ENCODE data around the gene CAMK2N2.

Gene CAMK2N2

DNA sequence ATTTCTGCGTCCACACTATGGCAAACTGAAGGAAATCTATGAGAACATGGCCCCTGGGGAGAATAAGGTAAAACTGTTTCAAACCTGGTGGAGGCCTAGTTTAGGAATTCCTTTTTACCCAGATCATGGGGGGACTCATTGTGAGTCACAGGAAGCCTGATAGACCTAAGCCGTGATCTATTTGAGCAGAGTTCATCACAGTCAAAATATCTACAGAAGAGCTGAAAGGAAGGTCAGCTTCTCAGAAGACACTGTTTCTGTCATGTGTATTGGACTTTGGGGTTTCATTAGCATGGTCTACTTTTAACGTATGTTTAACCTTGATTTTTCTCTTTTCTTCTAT, 39.0 kb upstream of the CAMK2N2 start:
- Histone ChIP-seq H3K4me3 (ENCODE audit: severe bottlenecking) (peak overlapping the region; percentile 69), H3K27ac (ENCODE audit: poor library complexity, severe bottlenecking) (peak overlapping the region; percentile 95)

DNA sequence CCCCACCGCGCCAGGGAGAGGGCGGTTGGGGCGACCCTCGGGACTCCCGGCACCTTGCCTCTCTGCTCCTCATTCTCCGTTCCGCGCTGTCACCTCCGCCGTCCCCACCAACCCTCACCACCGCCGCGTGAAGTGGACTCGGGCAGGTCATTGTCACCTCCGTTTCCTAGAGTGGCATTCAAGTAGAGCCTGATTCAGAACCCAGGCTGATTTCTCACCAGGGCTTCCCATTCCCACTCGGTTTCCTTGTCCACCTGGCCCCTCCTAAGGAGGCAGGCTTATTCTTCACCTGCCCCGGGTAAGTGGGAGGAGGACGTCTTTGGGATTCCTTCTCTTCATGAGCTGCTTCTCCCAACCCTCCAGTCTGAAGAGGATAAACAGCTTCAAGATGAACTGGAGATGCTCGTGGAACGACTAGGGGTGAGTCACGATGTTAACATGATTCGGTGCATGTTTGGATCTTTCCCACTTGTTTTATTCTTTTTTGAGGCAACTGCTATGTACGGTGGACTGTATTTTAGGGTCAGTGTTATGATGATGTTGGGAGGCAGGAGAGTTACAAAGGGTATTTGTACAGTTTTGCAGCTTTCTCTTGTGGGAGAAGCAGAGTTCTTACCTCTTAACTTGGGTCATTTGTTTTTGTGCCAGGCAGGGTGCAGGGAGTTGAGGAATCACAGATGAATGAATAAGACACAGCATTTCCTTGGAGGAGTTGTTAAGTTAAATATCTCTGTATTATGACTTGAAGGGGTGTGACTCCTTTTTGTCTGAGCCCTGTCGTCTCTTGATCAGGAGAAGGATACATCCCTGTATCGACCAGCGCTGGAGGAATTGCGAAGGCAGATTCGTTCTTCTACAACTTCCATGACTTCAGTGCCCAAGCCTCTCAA, 38.4 kb upstream of the CAMK2N2 start:
- Histone ChIP-seq H3K9me3 (ENCODE audit: severe bottlenecking) (no peaks in the 10 kb centered on the region), H3K27ac (ENCODE audit: poor library complexity, severe bottlenecking) (peak overlapping the region; percentile 95), H3K36me3 (ENCODE audit: low read depth) (peaks cover 47% of the 10 kb centered on the region), H3K4me1 (ENCODE audit: insufficient read depth, poor library complexity, severe bottlenecking) (peaks cover 6% of the 10 kb centered on the region), H3K27me3 (ENCODE audit: insufficient read depth, poor library complexity, severe bottlenecking) (no peaks in the 10 kb centered on the region), H3K4me3 (ENCODE audit: severe bottlenecking) (peak overlapping the region; percentile 69)
- TF ChIP-seq, protein P1, sequence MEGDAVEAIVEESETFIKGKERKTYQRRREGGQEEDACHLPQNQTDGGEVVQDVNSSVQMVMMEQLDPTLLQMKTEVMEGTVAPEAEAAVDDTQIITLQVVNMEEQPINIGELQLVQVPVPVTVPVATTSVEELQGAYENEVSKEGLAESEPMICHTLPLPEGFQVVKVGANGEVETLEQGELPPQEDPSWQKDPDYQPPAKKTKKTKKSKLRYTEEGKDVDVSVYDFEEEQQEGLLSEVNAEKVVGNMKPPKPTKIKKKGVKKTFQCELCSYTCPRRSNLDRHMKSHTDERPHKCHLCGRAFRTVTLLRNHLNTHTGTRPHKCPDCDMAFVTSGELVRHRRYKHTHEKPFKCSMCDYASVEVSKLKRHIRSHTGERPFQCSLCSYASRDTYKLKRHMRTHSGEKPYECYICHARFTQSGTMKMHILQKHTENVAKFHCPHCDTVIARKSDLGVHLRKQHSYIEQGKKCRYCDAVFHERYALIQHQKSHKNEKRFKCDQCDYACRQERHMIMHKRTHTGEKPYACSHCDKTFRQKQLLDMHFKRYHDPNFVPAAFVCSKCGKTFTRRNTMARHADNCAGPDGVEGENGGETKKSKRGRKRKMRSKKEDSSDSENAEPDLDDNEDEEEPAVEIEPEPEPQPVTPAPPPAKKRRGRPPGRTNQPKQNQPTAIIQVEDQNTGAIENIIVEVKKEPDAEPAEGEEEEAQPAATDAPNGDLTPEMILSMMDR (IDR thresholded peaks at IDR 0.05; ENCODE audit: poor library complexity, severe bottlenecking): no peak
- ATAC-seq (ENCODE audit: low read depth) (peak; percentile 16), DNase-seq (ENCODE audit: low spot score) (no peak)

More for the DNA sequence above, 39.0 kb upstream of the CAMK2N2 start:
- TF ChIP-seq, protein P1 (IDR thresholded peaks at IDR 0.05; ENCODE audit: poor library complexity, severe bottlenecking): no peak
- Histone ChIP-seq H3K9me3 (ENCODE audit: severe bottlenecking) (no peaks in the 10 kb centered on the region), H3K27me3 (ENCODE audit: insufficient read depth, poor library complexity, severe bottlenecking) (no peaks in the 10 kb centered on the region), H3K36me3 (ENCODE audit: low read depth) (peaks cover 53% of the 10 kb centered on the region), H3K4me1 (ENCODE audit: insufficient read depth, poor library complexity, severe bottlenecking) (peaks cover 6% of the 10 kb centered on the region)
- ATAC-seq (ENCODE audit: low read depth) (peak; percentile 61), DNase-seq (ENCODE audit: low spot score) (no peak)

DNA sequence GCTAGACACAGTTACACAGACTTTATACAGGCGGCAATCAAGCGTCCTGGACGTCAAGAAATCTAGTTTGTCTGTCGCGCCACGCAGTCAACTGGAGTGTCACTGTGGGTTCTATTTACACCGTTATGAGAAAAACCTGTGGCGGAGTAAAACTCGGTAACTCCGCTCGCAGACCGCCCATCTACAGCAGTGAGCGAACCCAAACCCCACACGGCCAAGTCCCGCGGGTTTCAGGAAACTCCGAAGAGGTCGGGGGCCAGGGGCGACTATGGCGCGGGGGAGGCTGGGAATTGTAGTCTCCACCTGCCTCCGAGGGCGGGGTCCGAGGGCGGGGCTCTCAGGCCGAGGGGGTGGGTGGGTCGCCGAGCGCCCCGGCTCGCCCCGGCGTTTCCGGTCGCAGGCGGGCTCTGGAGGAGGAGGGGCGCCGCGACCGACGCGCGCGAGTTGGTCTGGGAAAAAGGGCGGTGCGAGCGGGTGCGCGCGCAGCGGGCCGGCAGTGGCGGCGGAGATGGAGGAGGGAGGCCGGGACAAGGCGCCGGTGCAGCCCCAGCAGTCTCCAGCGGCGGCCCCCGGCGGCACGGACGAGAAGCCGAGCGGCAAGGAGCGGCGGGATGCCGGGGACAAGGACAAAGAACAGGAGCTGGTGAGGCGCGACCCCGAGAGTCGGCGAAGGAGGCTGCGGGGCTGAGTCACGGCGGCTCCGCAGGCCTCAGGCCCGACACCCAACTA, 37.6 kb upstream of the CAMK2N2 start, which contains the start of gene PSMD2:
Gene PSMD2, plus strand, starts transcription at position 483 of the 729 bp plus-strand sequence. Its CDS starts 26 bp downstream, at position 509.
- no peaks in the 10 kb centered on the region for H3K27me3 ChIP-seq (ENCODE audit: insufficient read depth, poor library complexity, severe bottlenecking)
- DNase-seq (ENCODE audit: low spot score) (peak; percentile 97), ATAC-seq (ENCODE audit: low read depth) (peak; percentile 92)
- peak within 1 kb of the TSS; percentile 95 for H3K27ac ChIP-seq (ENCODE audit: poor library complexity, severe bottlenecking)
- H3K36me3 ChIP-seq (ENCODE audit: low read depth): peaks cover 39% of the 10 kb centered on the region
- no peaks in the 10 kb centered on the region for H3K9me3 ChIP-seq (ENCODE audit: severe bottlenecking)
- peak within 1 kb of the TSS; percentile 69 for H3K4me3 ChIP-seq (ENCODE audit: severe bottlenecking)
- TF ChIP-seq, protein P1 (IDR thresholded peaks at IDR 0.05; ENCODE audit: poor library complexity, severe bottlenecking): no peak
- H3K4me1 ChIP-seq (ENCODE audit: insufficient read depth, poor library complexity, severe bottlenecking): peaks cover 6% of the 10 kb centered on the region

DNA sequence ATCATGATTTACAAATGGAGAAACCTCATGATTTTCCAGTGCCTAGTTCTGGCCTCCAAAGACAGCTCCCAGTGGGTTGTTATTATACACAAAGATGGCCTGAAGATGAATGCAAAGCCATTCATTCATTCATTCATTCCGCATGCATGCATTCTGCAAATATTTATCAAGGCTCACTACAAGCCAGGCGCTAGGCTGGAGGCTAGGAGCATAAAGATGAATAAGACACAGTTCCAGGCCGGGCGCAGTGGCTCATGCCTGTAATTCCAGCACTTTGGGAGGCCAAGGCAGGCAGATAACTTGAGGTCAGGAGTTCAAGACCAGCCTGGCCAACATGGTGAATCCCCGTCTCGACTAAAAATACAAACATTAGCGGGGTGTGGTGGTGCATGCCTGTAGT, 35.3 kb upstream of the CAMK2N2 start:
- ATAC-seq (ENCODE audit: low read depth) (no peak), DNase-seq (ENCODE audit: low spot score) (no peak)
- Histone ChIP-seq H3K36me3 (ENCODE audit: low read depth) (peaks cover 16% of the 10 kb centered on the region), H3K9me3 (ENCODE audit: severe bottlenecking) (no peaks in the 10 kb centered on the region), H3K27ac (ENCODE audit: poor library complexity, severe bottlenecking) (no peak overlapping the region), H3K27me3 (ENCODE audit: insufficient read depth, poor library complexity, severe bottlenecking) (no peaks in the 10 kb centered on the region), H3K4me1 (ENCODE audit: insufficient read depth, poor library complexity, severe bottlenecking) (peaks cover 6% of the 10 kb centered on the region), H3K4me3 (ENCODE audit: severe bottlenecking) (no peak overlapping the region)
- TF ChIP-seq, protein P1 (IDR thresholded peaks at IDR 0.05; ENCODE audit: poor library complexity, severe bottlenecking): no peak
